SK-N-SH treated with all-trans-retinoic acid at 6 μM for 48 hours (cell line): ENCODE data around the gene OR4K2.

Source experiments
- ATAC-seq: fragments of 200-7000 bp; cut with Tn5 transposase; 3 replicates; pipeline ENCODE4 v1.9.1; 2020; ENCODE audit warnings: mild to moderate bottlenecking, moderate library complexity
- BACH2 ChIP-seq: fragments of 250-450 bp; sonication (Bioruptor Pico); IDR thresholded peaks from 2 replicates; pipeline ENCODE4 v1.9.0; 2021; ENCODE audit warnings: mild to moderate bottlenecking, borderline replicate concordance
- CSDC2 ChIP-seq: fragments of 250-450 bp; sonication (Bioruptor Pico); IDR thresholded peaks from 2 replicates; pipeline ENCODE4 v1.5.0; 2020; ENCODE audit warnings: mild to moderate bottlenecking, moderate library complexity
- ESRRG ChIP-seq: fragments of 250-450 bp; sonication (Bioruptor Pico); IDR thresholded peaks from 2 replicates; pipeline ENCODE4 v1.6.1; 2021; ENCODE audit warnings: mild to moderate bottlenecking
- GLIS3 ChIP-seq: fragments of 250-450 bp; sonication (Bioruptor Pico); IDR thresholded peaks from 2 replicates; pipeline ENCODE4 v1.5.0; 2020; ENCODE audit warnings: mild to moderate bottlenecking, moderate library complexity
- ISL1 ChIP-seq: fragments of 250-450 bp; sonication (Bioruptor Pico); IDR thresholded peaks from 2 replicates; pipeline ENCODE4 v2.1.2; 2022; ENCODE audit warnings: mild to moderate bottlenecking, moderate library complexity
- OSR1 ChIP-seq: fragments of 250-450 bp; sonication (Bioruptor Pico); IDR thresholded peaks from 2 replicates; pipeline ENCODE4 v1.8.0; 2022; ENCODE audit warnings: moderate library complexity, mild to moderate bottlenecking, inconsistent platforms
- PPARA ChIP-seq: fragments of 250-450 bp; sonication (Bioruptor Pico); IDR thresholded peaks from 2 replicates; pipeline ENCODE4 v1.5.0; 2020; ENCODE audit warnings: mild to moderate bottlenecking, borderline replicate concordance
- RARB ChIP-seq: fragments of 250-450 bp; sonication (Bioruptor Pico); IDR thresholded peaks from 2 replicates; pipeline ENCODE4 v1.8.0; 2021; ENCODE audit warnings: mild to moderate bottlenecking, moderate library complexity
- SNAI2 ChIP-seq: fragments of 250-450 bp; sonication (Bioruptor Pico); IDR thresholded peaks from 2 replicates; pipeline ENCODE4 v1.5.0; 2020; ENCODE audit warnings: mild to moderate bottlenecking, moderate library complexity
- TCF4 ChIP-seq: fragments of 250-450 bp; sonication (Bioruptor Pico); IDR thresholded peaks from 2 replicates; pipeline ENCODE4 v1.8.0; 2021; ENCODE audit warnings: mild to moderate bottlenecking, moderate library complexity, borderline replicate concordance
- TOX ChIP-seq: fragments of 250-450 bp; sonication (Bioruptor Pico); IDR thresholded peaks from 2 replicates; pipeline ENCODE4 v1.8.0; 2021; ENCODE audit warnings: mild to moderate bottlenecking, moderate library complexity, borderline replicate concordance
- ZC3H10 ChIP-seq: fragments of 250-450 bp; sonication (Bioruptor Pico); IDR thresholded peaks from 2 replicates; pipeline ENCODE4 v1.5.1; 2021; ENCODE audit warnings: mild to moderate bottlenecking, moderate library complexity
- ZFP3 ChIP-seq: fragments of 250-450 bp; sonication (Bioruptor Pico); IDR thresholded peaks from 2 replicates; pipeline ENCODE4 v1.5.0; 2020; ENCODE audit warnings: mild to moderate bottlenecking, moderate library complexity
- ZFP30 ChIP-seq: fragments of 450-650 bp; formaldehyde crosslinking; IDR thresholded peaks from 2 replicates; pipeline ENCODE4 v1.5.0; 2022; ENCODE audit warnings: mild to moderate bottlenecking, moderate library complexity
- ZNF565 ChIP-seq: fragments of 450-650 bp; formaldehyde crosslinking; conservative IDR thresholded peaks from 2 replicates; pipeline ENCODE4 v1.5.0; 2020; ENCODE audit warnings: low read depth, mild to moderate bottlenecking, moderate library complexity
- ZNF8 ChIP-seq: fragments of 450-650 bp; formaldehyde crosslinking; IDR thresholded peaks from 2 replicates; pipeline ENCODE4 v1.5.0; 2020; ENCODE audit warnings: mild to moderate bottlenecking, moderate library complexity
- TF ChIP-seq, protein P1 (sequence below): fragments of 250-450 bp; sonication (Bioruptor Pico); IDR thresholded peaks from 2 replicates; pipeline ENCODE4 v1.8.0; 2021; ENCODE audit warnings: low read depth, mild to moderate bottlenecking, moderate library complexity, borderline replicate concordance
- TF ChIP-seq, protein P2 (sequence below): fragments of 250-450 bp; sonication (Bioruptor Pico); IDR thresholded peaks from 2 replicates; pipeline ENCODE4 v1.5.0; 2020; ENCODE audit warnings: mild to moderate bottlenecking, moderate library complexity
- TF ChIP-seq, protein P3 (sequence below): fragments of 250-450 bp; sonication (Bioruptor Pico); IDR thresholded peaks from 2 replicates; pipeline ENCODE4 v1.5.1; 2020; ENCODE audit warnings: low read depth, mild to moderate bottlenecking, moderate library complexity
- TF ChIP-seq, protein P4 (sequence below): fragments of 250-450 bp; sonication (Bioruptor Pico); IDR thresholded peaks from 2 replicates; pipeline ENCODE4 v1.8.0; 2020; ENCODE audit warnings: mild to moderate bottlenecking, moderate library complexity, borderline replicate concordance

OR4K2 gene

DNA sequence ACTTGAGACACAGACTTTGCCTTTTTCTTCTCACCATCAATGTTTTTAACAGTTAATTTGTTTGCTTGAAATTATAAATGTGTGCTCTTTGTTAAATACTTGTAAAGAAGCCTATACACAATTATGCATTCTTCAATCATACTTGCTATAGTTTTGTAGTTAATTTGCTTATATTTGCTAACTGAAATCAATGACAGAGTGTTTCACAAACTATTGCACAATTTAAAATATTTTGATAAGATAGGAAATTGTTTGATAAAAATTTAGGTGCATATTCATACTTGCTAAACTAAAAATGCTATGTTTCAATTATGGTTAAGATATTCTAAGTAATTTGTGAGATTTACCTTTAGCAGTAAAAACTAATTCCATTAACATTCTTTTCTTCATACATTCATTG lies 31.7 kb downstream of the OR4K2 start:
- TF ChIP-seq ESRRG (CRISPR knock-in tag) = no peak
- no peak for TF ChIP-seq CSDC2 (CRISPR knock-in tag)
- TF ChIP-seq TCF4 (CRISPR knock-in tag) = no peak
- TF ChIP-seq ZNF8 (CRISPR knock-in tag) = no peak
- TF ChIP-seq OSR1 (CRISPR knock-in tag) = no peak
- no peak for TF ChIP-seq SNAI2
- no peak for TF ChIP-seq ZFP3
- no peak for TF ChIP-seq PPARA (CRISPR knock-in tag)
- TF ChIP-seq, protein P1, sequence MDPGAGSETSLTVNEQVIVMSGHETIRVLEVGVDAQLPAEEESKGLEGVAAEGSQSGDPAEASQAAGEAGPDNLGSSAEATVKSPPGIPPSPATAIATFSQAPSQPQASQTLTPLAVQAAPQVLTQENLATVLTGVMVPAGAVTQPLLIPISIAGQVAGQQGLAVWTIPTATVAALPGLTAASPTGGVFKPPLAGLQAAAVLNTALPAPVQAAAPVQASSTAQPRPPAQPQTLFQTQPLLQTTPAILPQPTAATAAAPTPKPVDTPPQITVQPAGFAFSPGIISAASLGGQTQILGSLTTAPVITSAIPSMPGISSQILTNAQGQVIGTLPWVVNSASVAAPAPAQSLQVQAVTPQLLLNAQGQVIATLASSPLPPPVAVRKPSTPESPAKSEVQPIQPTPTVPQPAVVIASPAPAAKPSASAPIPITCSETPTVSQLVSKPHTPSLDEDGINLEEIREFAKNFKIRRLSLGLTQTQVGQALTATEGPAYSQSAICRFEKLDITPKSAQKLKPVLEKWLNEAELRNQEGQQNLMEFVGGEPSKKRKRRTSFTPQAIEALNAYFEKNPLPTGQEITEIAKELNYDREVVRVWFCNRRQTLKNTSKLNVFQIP (CRISPR knock-in tag) = no peak
- TF ChIP-seq, protein P2, sequence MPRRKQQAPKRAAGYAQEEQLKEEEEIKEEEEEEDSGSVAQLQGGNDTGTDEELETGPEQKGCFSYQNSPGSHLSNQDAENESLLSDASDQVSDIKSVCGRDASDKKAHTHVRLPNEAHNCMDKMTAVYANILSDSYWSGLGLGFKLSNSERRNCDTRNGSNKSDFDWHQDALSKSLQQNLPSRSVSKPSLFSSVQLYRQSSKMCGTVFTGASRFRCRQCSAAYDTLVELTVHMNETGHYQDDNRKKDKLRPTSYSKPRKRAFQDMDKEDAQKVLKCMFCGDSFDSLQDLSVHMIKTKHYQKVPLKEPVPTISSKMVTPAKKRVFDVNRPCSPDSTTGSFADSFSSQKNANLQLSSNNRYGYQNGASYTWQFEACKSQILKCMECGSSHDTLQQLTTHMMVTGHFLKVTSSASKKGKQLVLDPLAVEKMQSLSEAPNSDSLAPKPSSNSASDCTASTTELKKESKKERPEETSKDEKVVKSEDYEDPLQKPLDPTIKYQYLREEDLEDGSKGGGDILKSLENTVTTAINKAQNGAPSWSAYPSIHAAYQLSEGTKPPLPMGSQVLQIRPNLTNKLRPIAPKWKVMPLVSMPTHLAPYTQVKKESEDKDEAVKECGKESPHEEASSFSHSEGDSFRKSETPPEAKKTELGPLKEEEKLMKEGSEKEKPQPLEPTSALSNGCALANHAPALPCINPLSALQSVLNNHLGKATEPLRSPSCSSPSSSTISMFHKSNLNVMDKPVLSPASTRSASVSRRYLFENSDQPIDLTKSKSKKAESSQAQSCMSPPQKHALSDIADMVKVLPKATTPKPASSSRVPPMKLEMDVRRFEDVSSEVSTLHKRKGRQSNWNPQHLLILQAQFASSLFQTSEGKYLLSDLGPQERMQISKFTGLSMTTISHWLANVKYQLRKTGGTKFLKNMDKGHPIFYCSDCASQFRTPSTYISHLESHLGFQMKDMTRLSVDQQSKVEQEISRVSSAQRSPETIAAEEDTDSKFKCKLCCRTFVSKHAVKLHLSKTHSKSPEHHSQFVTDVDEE = no peak
- no peak for TF ChIP-seq BACH2 (CRISPR knock-in tag)
- TF ChIP-seq, protein P3, sequence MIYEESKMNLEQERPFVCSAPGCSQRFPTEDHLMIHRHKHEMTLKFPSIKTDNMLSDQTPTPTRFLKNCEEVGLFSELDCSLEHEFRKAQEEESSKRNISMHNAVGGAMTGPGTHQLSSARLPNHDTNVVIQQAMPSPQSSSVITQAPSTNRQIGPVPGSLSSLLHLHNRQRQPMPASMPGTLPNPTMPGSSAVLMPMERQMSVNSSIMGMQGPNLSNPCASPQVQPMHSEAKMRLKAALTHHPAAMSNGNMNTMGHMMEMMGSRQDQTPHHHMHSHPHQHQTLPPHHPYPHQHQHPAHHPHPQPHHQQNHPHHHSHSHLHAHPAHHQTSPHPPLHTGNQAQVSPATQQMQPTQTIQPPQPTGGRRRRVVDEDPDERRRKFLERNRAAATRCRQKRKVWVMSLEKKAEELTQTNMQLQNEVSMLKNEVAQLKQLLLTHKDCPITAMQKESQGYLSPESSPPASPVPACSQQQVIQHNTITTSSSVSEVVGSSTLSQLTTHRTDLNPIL (CRISPR knock-in tag) = no peak
- ATAC-seq = no peak

DNA sequence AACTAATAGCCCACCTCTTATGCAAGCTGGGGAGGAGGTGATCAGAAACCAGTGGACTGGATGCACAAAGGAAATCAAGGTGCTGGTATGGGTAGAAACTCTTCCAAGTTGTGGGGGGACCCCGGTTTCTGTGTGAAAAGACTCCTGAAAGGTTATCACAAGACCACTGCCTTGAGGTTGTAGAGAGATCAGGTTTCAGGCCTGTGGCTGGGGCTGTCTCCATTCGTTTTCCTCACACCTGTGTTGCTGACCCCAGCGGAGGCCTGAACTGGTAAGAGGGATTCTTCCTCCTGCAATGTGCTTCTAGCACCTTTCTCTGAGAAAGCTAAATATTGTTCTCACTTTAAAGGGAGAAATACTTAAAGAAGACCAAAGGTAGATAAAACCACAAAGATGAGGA lies 36.2 kb downstream of the OR4K2 start:
- no peak for TF ChIP-seq PPARA (CRISPR knock-in tag)
- TF ChIP-seq ISL1 (CRISPR knock-in tag) = no peak
- TF ChIP-seq, protein P2 = no peak
- no peak for TF ChIP-seq ZNF565 (CRISPR knock-in tag)
- TF ChIP-seq ZNF8 (CRISPR knock-in tag) = no peak
- no peak for TF ChIP-seq ZFP30 (CRISPR knock-in tag)
- no peak for TF ChIP-seq GLIS3
- no peak for TF ChIP-seq CSDC2 (CRISPR knock-in tag)
- TF ChIP-seq RARB (CRISPR knock-in tag) = no peak
- ATAC-seq = no peak

DNA sequence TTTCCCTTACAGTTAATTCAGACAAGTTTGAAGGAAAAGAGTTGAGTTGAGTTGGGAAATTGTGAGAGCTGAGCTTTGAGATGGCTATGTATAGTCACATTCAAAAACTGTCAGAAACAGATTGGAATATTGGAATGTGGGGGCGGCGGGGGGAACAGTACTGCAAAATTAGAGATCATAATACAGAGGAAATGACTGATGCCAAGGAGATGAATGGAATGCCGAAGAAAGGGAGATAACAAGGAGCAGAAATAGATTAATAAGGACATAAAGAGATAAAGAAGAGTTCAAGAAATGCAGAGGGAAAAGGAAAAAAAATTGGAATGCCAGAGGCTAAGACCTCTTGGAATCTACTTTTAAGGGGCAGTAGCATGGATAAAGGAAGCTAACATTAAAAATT lies 42.3 kb downstream of the OR4K2 start:
- ATAC-seq = no peak
- TF ChIP-seq, protein P1 (CRISPR knock-in tag) = no peak
- TF ChIP-seq TCF4 (CRISPR knock-in tag) (no peak), ZFP30 (CRISPR knock-in tag) (no peak), SNAI2 (no peak), GLIS3 (no peak), BACH2 (CRISPR knock-in tag) (no peak), TOX (CRISPR knock-in tag) (no peak), ISL1 (CRISPR knock-in tag) (no peak), ZC3H10 (CRISPR knock-in tag) (no peak)
- TF ChIP-seq, protein P4, sequence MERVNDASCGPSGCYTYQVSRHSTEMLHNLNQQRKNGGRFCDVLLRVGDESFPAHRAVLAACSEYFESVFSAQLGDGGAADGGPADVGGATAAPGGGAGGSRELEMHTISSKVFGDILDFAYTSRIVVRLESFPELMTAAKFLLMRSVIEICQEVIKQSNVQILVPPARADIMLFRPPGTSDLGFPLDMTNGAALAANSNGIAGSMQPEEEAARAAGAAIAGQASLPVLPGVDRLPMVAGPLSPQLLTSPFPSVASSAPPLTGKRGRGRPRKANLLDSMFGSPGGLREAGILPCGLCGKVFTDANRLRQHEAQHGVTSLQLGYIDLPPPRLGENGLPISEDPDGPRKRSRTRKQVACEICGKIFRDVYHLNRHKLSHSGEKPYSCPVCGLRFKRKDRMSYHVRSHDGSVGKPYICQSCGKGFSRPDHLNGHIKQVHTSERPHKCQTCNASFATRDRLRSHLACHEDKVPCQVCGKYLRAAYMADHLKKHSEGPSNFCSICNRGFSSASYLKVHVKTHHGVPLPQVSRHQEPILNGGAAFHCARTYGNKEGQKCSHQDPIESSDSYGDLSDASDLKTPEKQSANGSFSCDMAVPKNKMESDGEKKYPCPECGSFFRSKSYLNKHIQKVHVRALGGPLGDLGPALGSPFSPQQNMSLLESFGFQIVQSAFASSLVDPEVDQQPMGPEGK (CRISPR knock-in tag) = no peak
